Measurements from ENCODE around the gene PFKFB2. TPM values are rescaled to one million over a fixed set of nuclear protein-coding genes. Genes with fewer than 3 reads are reported as not detected.

The PFKFB2 gene
- total RNA-seq, 2 experiments from 2014 or later = 3.2 to 4.0 TPM

DNA sequence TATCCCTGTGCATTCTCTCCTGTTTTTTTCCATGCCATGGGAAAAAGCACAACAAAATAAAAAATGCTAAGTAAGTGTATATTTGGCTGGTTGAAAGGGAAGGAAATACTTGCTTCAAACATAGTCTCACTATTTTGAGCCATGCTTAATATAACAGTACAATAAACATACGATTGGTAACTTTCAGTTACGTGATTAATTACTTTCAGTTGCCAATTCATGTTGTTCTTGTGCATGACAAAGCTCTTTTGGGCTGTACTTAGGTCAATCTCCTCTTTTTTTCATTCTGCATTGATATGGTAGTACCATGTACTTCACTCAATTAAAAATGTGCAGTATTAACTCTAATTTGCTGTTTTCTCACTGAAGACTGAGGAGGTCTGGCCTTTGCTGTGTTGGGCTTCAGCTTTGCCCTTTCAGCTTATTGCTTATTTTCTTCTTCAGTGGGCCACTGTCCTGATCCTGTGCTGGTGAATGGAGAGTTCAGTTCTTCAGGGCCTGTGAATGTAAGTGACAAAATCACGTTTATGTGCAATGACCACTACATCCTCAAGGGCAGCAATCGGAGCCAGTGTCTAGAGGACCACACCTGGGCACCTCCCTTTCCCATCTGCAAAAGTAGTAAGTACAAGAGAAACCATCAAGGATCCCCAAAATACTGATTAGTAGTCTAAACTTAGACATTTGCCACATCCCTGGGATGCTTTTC, 38.3 kb downstream of the PFKFB2 start:
- Histone ChIP-seq H3K4me3 (ENCODE audit: low read length) (no peak overlapping the region), H3K27ac (ENCODE audit: low read depth in 1 of 2, low read length in 2 of 2) (no peak overlapping the region), H3K36me3 (ENCODE audit: insufficient read depth, low read length) (no peaks in the 10 kb centered on the region), H3K27me3 (ENCODE audit: control insufficient read depth in 1 of 2, insufficient read depth in 2 of 2, low read length in 2 of 2) (no peaks in the 10 kb centered on the region), H3K9me3 (ENCODE audit: control insufficient read depth in 1 of 2, insufficient read depth in 1 of 2, low read length in 2 of 2) (no peaks in the 10 kb centered on the region), H3K4me1 (ENCODE audit: insufficient read depth, low read length) (peaks cover 7% of the 10 kb centered on the region)
- intact Hi-C loops (cut with DNase I, micrococcal nuclease) = no loop called here
- H3K4me1 Mint-ChIP-seq (ENCODE audit: low read depth) = peaks cover 15% of the 10 kb centered on the region
- no peak overlapping the region for H3K4me3 Mint-ChIP-seq
- ChIA-PET CTCF (interaction anchor here (2.0 kb wide), 1 partner anchor 313 kb away, joined by 6 read pairs; no protein-coding TSS in a partner anchor), POLR2A (interaction anchor here (0.7 kb wide), 1 partner anchor 326 kb away, joined by 6 read pairs; no protein-coding TSS in a partner anchor)
- TF ChIP-seq, protein P1, sequence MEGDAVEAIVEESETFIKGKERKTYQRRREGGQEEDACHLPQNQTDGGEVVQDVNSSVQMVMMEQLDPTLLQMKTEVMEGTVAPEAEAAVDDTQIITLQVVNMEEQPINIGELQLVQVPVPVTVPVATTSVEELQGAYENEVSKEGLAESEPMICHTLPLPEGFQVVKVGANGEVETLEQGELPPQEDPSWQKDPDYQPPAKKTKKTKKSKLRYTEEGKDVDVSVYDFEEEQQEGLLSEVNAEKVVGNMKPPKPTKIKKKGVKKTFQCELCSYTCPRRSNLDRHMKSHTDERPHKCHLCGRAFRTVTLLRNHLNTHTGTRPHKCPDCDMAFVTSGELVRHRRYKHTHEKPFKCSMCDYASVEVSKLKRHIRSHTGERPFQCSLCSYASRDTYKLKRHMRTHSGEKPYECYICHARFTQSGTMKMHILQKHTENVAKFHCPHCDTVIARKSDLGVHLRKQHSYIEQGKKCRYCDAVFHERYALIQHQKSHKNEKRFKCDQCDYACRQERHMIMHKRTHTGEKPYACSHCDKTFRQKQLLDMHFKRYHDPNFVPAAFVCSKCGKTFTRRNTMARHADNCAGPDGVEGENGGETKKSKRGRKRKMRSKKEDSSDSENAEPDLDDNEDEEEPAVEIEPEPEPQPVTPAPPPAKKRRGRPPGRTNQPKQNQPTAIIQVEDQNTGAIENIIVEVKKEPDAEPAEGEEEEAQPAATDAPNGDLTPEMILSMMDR (IDR thresholded peaks at IDR 0.05) = no peak
- H3K9me3 Mint-ChIP-seq = no peaks in the 10 kb centered on the region
- no peaks in the 10 kb centered on the region for H3K36me3 Mint-ChIP-seq (ENCODE audit: low read depth)
- no peak for ATAC-seq (ENCODE audit: poor library complexity)
- no peak for DNase-seq
- no peaks in the 10 kb centered on the region for H3K27me3 Mint-ChIP-seq
- no peak overlapping the region for H3K27ac Mint-ChIP-seq

DNA sequence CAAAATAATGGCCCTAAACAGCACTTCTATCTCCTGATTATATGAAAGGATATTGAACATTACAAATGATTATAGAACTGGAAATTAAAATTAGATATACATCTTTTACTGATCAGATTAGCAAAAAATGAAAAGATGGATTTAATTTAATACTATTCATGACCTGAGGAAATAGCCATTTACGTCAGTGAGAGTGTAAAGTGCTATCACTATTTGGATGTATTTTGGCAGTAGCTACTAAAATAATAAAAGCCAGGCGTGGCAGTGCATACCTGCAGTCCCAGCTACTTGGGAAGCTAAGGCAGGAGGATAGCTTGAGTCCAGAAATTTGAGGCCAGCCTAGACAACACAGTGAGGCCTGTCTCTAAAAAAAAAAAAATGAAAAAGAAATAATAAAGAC, 40.9 kb downstream of the PFKFB2 start:
- Mint-ChIP-seq H3K4me1 (ENCODE audit: low read depth) (peaks cover 9% of the 10 kb centered on the region), H3K36me3 (ENCODE audit: low read depth) (no peaks in the 10 kb centered on the region), H3K9me3 (no peaks in the 10 kb centered on the region), H3K4me3 (no peak overlapping the region), H3K27ac (no peak overlapping the region), H3K27me3 (no peaks in the 10 kb centered on the region)
- H3K4me3 ChIP-seq (ENCODE audit: low read length) = no peak overlapping the region
- TF ChIP-seq, protein P1 (IDR thresholded peaks at IDR 0.05) = no peak
- ChIA-PET CTCF (interaction anchor here (0.7 to 1.3 kb wide), 2 partner anchors 311 kb away, joined by 3 to 4 read pairs; no protein-coding TSS in a partner anchor), POLR2A (interaction anchor here (0.8 kb wide), 1 partner anchor 227 kb away, joined by 3 read pairs; no protein-coding TSS in a partner anchor)
- ATAC-seq (ENCODE audit: poor library complexity) (no peak), DNase-seq (no peak)
- intact Hi-C loops (cut with DNase I, micrococcal nuclease) = no loop called here
- H3K36me3 ChIP-seq (ENCODE audit: insufficient read depth, low read length) = no peaks in the 10 kb centered on the region
- H3K27me3 ChIP-seq (ENCODE audit: control insufficient read depth in 1 of 2, insufficient read depth in 2 of 2, low read length in 2 of 2) = no peaks in the 10 kb centered on the region
- H3K27ac ChIP-seq (ENCODE audit: low read depth in 1 of 2, low read length in 2 of 2) = no peak overlapping the region
- H3K4me1 ChIP-seq (ENCODE audit: insufficient read depth, low read length) = peaks cover 3% of the 10 kb centered on the region
- H3K9me3 ChIP-seq (ENCODE audit: control insufficient read depth in 1 of 2, insufficient read depth in 1 of 2, low read length in 2 of 2) = no peaks in the 10 kb centered on the region

DNA sequence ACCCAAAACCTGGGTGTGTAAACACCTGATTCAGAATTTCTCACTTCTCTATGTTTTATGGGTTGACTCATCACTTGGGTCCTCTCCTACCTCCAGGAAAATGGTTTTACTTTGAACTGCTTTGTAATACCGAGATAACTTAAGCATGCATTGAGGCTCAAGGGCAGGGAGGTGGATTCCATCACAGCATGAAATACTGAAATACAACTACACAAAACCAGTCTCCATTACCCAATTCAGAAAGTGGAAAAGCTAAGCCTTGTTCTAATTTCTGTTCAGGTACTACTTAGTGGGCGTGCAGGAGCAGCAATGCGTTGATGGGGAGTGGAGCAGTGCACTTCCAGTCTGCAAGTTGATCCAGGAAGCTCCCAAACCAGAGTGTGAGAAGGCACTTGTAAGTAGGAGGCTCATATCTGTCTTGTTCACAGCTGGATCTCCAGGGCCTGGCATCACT, 44.8 kb downstream of the PFKFB2 start:
- intact Hi-C loops (cut with DNase I, micrococcal nuclease) = no loop called here
- ATAC-seq (ENCODE audit: poor library complexity) = no peak
- POLR2A ChIA-PET = interaction anchor here (1.0 kb wide), 1 partner anchor 9 kb away, joined by 3 read pairs; the partner anchor contains the start of gene C4BPB

More for the DNA sequence above, 44.8 kb downstream of the PFKFB2 start:
- Histone ChIP-seq H3K9me3 (ENCODE audit: control insufficient read depth in 1 of 2, insufficient read depth in 1 of 2, low read length in 2 of 2) (no peaks in the 10 kb centered on the region), H3K4me3 (ENCODE audit: low read length) (no peak overlapping the region), H3K27ac (ENCODE audit: low read depth in 1 of 2, low read length in 2 of 2) (no peak overlapping the region), H3K4me1 (ENCODE audit: insufficient read depth, low read length) (no peaks in the 10 kb centered on the region), H3K36me3 (ENCODE audit: insufficient read depth, low read length) (no peaks in the 10 kb centered on the region), H3K27me3 (ENCODE audit: control insufficient read depth in 1 of 2, insufficient read depth in 2 of 2, low read length in 2 of 2) (no peaks in the 10 kb centered on the region)
- Mint-ChIP-seq H3K4me3 (no peak overlapping the region), H3K27me3 (peaks cover 4% of the 10 kb centered on the region), H3K27ac (no peak overlapping the region), H3K9me3 (no peaks in the 10 kb centered on the region), H3K4me1 (ENCODE audit: low read depth) (no peaks in the 10 kb centered on the region), H3K36me3 (ENCODE audit: low read depth) (no peaks in the 10 kb centered on the region)
- DNase-seq = no peak
- TF ChIP-seq, protein P1 (IDR thresholded peaks at IDR 0.05) = no peak
- CTCF ChIA-PET = no interaction called here
